Ovary (tissue), 3 donors: ENCODE data around the gene TMED1.

Source experiments
- EP300 ChIP-seq: sonication (generic); formaldehyde crosslinking; IDR thresholded peaks from one replicate; pipeline ENCODE4 v1.6.1; 2017; ENCODE audit warnings: antibody characterized with exemption
- POLR2A ChIP-seq: fragments of 450-650 bp; IDR thresholded peaks from one replicate; pipeline ENCODE4 v1.6.1; 2017; ENCODE audit warnings: antibody characterized with exemption, mild to moderate bottlenecking, moderate library complexity
- TF ChIP-seq, protein P1 (sequence below), 3 donors: fragments of 450-650 bp in 2 of 3; fragments of 200-600 bp in 1 of 3; IDR thresholded peaks; one replicate each; pipeline versions ENCODE4 v1.5.1 to v1.8.0; 2016 to 2022; ENCODE audit warnings: antibody characterized with exemption in 3 of 3, mild to moderate bottlenecking in 1 of 3
- donor health status: DM: no; HTN: no; CAD: no.

DNA sequence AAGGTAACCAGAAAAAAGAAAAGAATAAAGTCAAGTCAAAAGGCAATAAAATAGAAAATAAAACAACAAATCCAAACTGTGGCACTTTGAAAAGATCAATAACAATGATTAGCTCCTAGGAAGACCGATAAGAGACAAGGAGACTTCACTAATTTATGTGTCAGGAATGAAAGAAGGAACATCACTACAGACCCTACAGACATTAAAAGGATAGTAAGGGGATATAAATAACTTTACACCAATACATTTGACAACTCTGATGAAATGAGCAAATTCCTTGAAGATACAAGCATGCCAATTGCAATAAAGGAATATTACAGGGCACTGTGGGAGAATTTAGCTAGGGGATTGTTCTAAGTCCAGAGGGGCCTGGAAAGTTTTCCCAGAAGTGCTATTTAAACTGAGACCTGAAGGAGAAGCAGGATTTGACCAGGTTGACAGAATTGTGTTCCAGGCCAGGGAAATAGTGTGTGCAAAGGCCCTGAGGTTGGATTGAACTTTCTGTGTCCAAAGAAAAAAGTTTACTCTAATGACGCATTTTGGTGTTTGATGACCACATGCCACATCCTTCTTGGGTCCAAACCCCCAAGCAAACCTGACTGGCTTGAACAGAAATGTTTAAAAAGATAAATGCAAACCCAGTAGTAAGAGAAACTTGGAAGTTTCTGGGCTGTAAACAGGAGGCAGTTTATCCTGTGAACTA is 10.6 kb upstream of the TMED1 start:
- TF ChIP-seq, protein P1, sequence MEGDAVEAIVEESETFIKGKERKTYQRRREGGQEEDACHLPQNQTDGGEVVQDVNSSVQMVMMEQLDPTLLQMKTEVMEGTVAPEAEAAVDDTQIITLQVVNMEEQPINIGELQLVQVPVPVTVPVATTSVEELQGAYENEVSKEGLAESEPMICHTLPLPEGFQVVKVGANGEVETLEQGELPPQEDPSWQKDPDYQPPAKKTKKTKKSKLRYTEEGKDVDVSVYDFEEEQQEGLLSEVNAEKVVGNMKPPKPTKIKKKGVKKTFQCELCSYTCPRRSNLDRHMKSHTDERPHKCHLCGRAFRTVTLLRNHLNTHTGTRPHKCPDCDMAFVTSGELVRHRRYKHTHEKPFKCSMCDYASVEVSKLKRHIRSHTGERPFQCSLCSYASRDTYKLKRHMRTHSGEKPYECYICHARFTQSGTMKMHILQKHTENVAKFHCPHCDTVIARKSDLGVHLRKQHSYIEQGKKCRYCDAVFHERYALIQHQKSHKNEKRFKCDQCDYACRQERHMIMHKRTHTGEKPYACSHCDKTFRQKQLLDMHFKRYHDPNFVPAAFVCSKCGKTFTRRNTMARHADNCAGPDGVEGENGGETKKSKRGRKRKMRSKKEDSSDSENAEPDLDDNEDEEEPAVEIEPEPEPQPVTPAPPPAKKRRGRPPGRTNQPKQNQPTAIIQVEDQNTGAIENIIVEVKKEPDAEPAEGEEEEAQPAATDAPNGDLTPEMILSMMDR (IDR thresholded peaks at IDR 0.05): no peak
- TF ChIP-seq EP300 (no peak), POLR2A (no peak)
